CD4-positive, alpha-beta memory T cell (primary cell): ENCODE measurements around the gene ZNF664. TPM values are rescaled to one million over a fixed set of nuclear protein-coding genes. Genes with fewer than 3 reads are reported as not detected.
"Not testable (repeated sequence)": the region's sequence is repeated elsewhere in the genome, so short reads cannot be mapped to it uniquely, and the experiment has no call there.

Source experiments
- CTCF ChIA-PET: fragments of 350-600 bp; sonication (Branson Sonifier 250); formaldehyde crosslinking; loops from one replicate; lab custom pipeline; 2021; ENCODE audit warnings: inconsistent platforms; ENCODE audit not compliant: partially characterized antibody; lab: Charles Lee
- POLR2A ChIA-PET: fragments of 350-600 bp; sonication (Branson Sonifier 250); formaldehyde crosslinking; loops from one replicate; lab custom pipeline; 2021; ENCODE audit not compliant: partially characterized antibody; lab: Charles Lee
- DNase-seq, 5 donors: peaks; one replicate each; pipeline versions ENCODE4 v3.0.0 to v3.0.0-alpha.2; 2020 to 2022; ENCODE audit warnings: mixed read lengths in 1 of 5
- H3K27ac ChIP-seq: one replicate; pipeline ENCODE4 v1.7.0; 2013; ENCODE audit warnings: low read depth, low read length
- H3K27me3 ChIP-seq: 2 replicates; pipeline ENCODE4 v1.7.0; 2013; ENCODE audit warnings: mild to moderate bottlenecking, low read length, moderate library complexity; ENCODE audit not compliant: insufficient read depth
- H3K36me3 ChIP-seq: 2 replicates; pipeline ENCODE4 v1.7.0; 2013; ENCODE audit warnings: mild to moderate bottlenecking, low read length, moderate library complexity; ENCODE audit not compliant: insufficient read depth
- H3K4me1 ChIP-seq: 2 replicates; pipeline ENCODE4 v1.7.0; 2013; ENCODE audit warnings: mild to moderate bottlenecking, low read length, moderate library complexity; ENCODE audit not compliant: insufficient read depth
- H3K4me3 ChIP-seq, 2 donors: one replicate each; pipeline ENCODE4 v1.7.0; 2013; ENCODE audit warnings: low read length in 2 of 2, mild to moderate bottlenecking in 1 of 2
- H3K9me3 ChIP-seq, 2 donors: one replicate each; pipeline ENCODE4 v1.7.0; 2013; ENCODE audit warnings: low read length in 2 of 2, control low read depth in 1 of 2; ENCODE audit not compliant: control insufficient read depth in 1 of 2
- H3K27ac Mint-ChIP-seq, 7 donors: one replicate each; pipeline ENCODE4 v1.8.0; 2020 to 2021; ENCODE audit warnings: mixed read lengths in 7 of 7, mild to moderate bottlenecking in 6 of 7, inconsistent platforms in 3 of 7, moderate library complexity in 3 of 7
- H3K27me3 Mint-ChIP-seq, 2 donors: one replicate each; pipeline ENCODE4 v1.8.0; 2020 to 2021; ENCODE audit warnings: mixed read lengths in 2 of 2
- H3K36me3 Mint-ChIP-seq, 2 donors: one replicate each; pipeline ENCODE4 v1.8.0; 2020 to 2021; ENCODE audit warnings: mixed read lengths in 2 of 2, inconsistent platforms in 1 of 2, mild to moderate bottlenecking in 1 of 2
- H3K4me1 Mint-ChIP-seq, 4 donors: one replicate each; pipeline ENCODE4 v1.8.0; 2020 to 2021; ENCODE audit warnings: mixed read lengths in 4 of 4, mild to moderate bottlenecking in 1 of 4
- H3K4me3 Mint-ChIP-seq, 8 donors: one replicate each; pipeline ENCODE4 v1.8.0; 2020 to 2021; ENCODE audit warnings: mixed read lengths in 8 of 8, mild to moderate bottlenecking in 7 of 8, moderate library complexity in 6 of 8, inconsistent platforms in 3 of 8
- H3K9me3 Mint-ChIP-seq, 8 donors: one replicate each; pipeline ENCODE4 v1.8.0; 2020 to 2021; ENCODE audit warnings: mixed read lengths in 8 of 8, mild to moderate bottlenecking in 5 of 8, inconsistent platforms in 3 of 8, moderate library complexity in 1 of 8
- intact Hi-C: fragments of 100-400 bp; cut with micrococcal nuclease; formaldehyde crosslinking; loops from one replicate; pipeline ENCODE4 v1.15.1; 2023
- polyA plus RNA-seq, 2 donors: library from polyadenylated mRNA; unstranded; fragments of 300-500 nt; fragmentation: Illumina TruSeq; gene quantifications; one replicate each; pipeline ENCODE4 v1.2.3, GENCODE V29; 2021
- total RNA-seq, 2 experiments: library from RNA; stranded (reverse); gene quantifications; one replicate each; pipeline ENCODE4 v1.2.3, GENCODE V29; 2021

The ZNF664 gene
- total and polyA plus RNA-seq, 4 experiments from 2014 or later: 5.7 to 57.9 (median 32.6) TPM

DNA sequence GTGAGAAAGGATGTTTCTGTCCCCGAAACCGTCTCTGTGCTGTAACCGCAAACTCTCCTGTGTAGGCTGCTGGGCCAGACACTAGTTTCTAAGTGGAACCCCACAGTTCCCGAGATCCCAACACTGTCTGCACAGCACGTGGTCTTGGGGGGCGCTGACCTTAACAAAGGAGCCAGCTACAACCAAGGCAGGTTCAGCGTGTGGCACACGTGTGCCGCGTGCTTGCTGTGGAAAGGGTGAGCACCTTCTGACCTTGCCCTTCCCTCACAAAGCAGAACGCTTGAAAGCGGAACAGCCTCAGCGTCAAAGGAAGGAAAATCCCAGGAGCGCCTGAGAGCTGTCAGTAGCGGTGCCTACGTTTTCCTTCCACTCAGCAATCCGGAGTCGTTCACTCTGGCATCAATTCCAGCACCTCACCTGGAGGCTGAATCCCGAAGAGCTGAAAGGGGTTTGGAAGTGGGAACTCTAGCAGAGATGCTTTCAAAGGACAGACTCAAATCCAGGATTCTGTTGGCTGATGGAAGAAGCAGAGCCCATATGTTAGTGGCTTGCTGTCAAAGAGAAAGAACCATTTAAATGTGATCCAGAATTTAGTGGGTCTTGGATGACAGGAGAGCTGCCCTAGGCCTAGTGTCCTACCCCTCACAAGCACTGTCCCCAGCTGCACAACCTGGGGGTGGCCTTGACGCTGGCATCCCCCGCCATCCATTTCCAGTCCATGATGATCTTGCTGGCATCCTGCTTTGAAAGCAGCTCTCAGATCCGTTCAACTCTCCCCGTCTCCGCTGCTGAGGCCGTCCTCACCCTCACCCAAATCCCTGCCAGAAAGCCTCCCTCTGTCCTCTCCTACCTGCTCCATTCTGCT, 27.5 kb upstream of the ZNF664 start:
- peaks cover 8 to 12% (median 11%) of the 10 kb centered on the region in 4 donors for H3K4me1 Mint-ChIP-seq
- CTCF ChIA-PET: no interaction called here
- no peak for DNase-seq
- no peaks in the 10 kb centered on the region for H3K4me1 ChIP-seq
- H3K27me3 Mint-ChIP-seq: no peaks in the 10 kb centered on the region
- intact Hi-C loops: no loop called here
- peaks cover 0 to 8% (median 0%) of the 10 kb centered on the region in 8 donors for H3K9me3 Mint-ChIP-seq
- no peak overlapping the region for H3K4me3 Mint-ChIP-seq
- peaks cover 19% of the 10 kb centered on the region for H3K36me3 ChIP-seq
- H3K27me3 ChIP-seq: no peaks in the 10 kb centered on the region
- POLR2A ChIA-PET: no interaction called here
- no peak overlapping the region for H3K27ac ChIP-seq
- no peak overlapping the region for H3K4me3 ChIP-seq
- peaks cover 34 to 38% of the 10 kb centered on the region in 2 donors for H3K36me3 Mint-ChIP-seq
- H3K27ac Mint-ChIP-seq: peak overlapping the region in 1 of 7 donors; percentile 48
- H3K9me3 ChIP-seq: no peaks in the 10 kb centered on the region

DNA sequence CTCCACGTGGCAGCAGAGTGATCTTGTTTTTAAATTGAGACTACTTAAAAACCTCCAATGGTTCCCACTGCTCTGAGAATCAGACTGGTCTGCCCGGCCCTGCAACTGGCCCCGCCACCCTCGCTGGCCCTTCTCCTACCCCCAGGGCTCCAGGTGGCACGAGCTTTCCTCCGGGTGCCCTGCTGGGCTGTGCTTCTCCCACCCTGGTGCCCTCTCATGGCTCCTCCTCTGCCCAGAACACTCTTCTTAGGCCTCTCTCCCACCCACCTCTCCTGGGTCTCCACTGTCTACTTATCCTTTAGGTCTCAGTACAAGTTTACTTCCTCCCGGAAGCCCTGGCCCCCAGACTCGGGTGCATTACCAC, 26.9 kb upstream of the ZNF664 start:
- POLR2A ChIA-PET: no interaction called here
- H3K36me3 Mint-ChIP-seq: peaks cover 34 to 38% of the 10 kb centered on the region in 2 donors
- Histone ChIP-seq H3K9me3 (no peaks in the 10 kb centered on the region), H3K27ac (no peak overlapping the region), H3K36me3 (peaks cover 19% of the 10 kb centered on the region), H3K4me1 (no peaks in the 10 kb centered on the region), H3K27me3 (no peaks in the 10 kb centered on the region), H3K4me3 (no peak overlapping the region)
- CTCF ChIA-PET: no interaction called here
- DNase-seq: no peak
- no peak overlapping the region for H3K4me3 Mint-ChIP-seq
- H3K27me3 Mint-ChIP-seq: no peaks in the 10 kb centered on the region
- H3K27ac Mint-ChIP-seq: peak overlapping the region in 3 of 7 donors; percentile 35 to 74 (median 66)
- peaks cover 6 to 14% (median 11%) of the 10 kb centered on the region in 4 donors for H3K4me1 Mint-ChIP-seq
- intact Hi-C loops: no loop called here
- H3K9me3 Mint-ChIP-seq: peaks cover 0 to 8% (median 0%) of the 10 kb centered on the region in 8 donors

DNA sequence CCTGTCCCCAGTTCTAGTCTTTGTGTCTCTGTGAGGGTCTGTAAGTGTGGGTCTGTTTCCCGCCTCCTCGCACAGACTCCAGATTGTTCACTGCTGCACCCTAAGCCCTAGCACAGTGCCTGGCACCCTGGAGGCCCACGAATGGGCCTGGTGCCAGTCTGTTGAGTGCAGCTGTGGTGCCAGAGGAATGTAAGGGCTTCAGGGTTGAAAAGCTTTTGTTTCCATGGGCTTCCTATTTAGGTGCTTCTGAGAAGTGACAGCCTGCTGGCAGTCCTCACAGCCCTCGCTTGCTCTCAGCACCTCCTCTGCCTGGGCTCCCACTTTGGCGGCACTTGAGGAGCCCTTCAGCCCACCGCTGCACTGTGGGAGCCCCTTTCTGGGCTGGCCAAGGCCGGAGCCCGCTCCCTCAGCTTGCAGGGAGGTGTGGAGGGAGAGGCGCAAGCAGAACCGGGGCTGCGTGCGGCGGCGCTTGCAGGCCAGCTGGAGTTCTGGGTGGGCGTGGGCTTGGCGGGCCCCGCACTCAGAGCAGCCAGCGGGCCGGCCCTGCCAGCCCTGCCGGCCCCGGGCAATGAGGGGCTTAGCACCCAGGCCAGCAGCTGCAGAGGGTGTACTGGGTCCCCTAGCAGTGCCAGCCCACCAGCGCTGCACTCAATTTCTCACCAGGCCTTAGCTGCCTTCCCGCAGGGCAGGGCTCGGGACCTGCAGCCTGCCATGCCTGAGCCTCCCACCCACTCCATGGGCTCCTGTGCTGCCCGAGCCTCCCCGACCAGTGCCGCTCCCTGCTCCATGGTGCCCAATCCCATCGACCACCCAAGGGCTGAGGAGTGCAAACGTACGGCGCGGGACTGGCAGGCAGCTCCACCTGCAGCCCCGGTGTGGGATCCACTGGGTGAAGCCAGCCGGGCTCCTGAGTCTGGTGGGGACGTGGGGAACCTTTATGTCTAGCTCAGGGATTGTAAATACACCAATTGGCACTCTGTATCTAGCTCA, 26.2 kb upstream of the ZNF664 start:
- H3K27ac Mint-ChIP-seq: peak overlapping the region in 3 of 7 donors; percentile 35 to 74 (median 66)
- DNase-seq: not testable (repeated sequence)

DNA sequence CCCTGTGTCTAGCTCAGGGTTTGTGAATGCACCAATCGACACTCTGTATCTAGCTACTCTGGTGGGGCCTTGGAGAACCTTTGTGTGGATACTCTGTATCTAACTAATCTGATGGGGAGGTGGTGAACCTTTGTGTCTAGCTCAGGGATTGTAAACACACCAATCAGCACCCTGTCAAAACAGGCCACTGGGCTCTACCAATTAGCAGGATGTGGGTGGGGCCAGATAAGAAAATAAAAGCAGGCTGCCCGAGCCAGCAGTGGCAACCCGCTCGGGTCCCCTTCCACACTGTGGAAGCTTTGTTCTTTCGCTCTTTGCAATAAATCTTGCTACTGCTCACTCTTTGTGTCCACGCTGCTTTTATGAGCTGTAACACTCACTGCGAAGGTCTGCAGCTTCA, 25.5 kb upstream of the ZNF664 start:
- POLR2A ChIA-PET, H3K27ac ChIP-seq, H3K27ac Mint-ChIP-seq, H3K9me3 Mint-ChIP-seq, H3K27me3 Mint-ChIP-seq, intact Hi-C loops, H3K9me3 ChIP-seq, CTCF ChIA-PET, H3K4me3 ChIP-seq, DNase-seq, H3K27me3 ChIP-seq, H3K4me3 Mint-ChIP-seq, H3K4me1 ChIP-seq: not testable (repeated sequence)
- H3K36me3 ChIP-seq: peaks cover 11% of the 10 kb centered on the region
- Mint-ChIP-seq H3K36me3 (peaks cover 22 to 24% of the 10 kb centered on the region in 2 donors), H3K4me1 (peaks cover 6 to 16% (median 10%) of the 10 kb centered on the region in 4 donors)

More for the DNA sequence above, 26.2 kb upstream of the ZNF664 start:
- H3K4me1 ChIP-seq, H3K27me3 Mint-ChIP-seq, H3K4me3 Mint-ChIP-seq, POLR2A ChIA-PET, H3K27me3 ChIP-seq, H3K27ac ChIP-seq, H3K9me3 ChIP-seq, H3K4me3 ChIP-seq, H3K9me3 Mint-ChIP-seq, intact Hi-C loops, CTCF ChIA-PET: not testable (repeated sequence)
- Mint-ChIP-seq H3K36me3 (peaks cover 29 to 32% of the 10 kb centered on the region in 2 donors), H3K4me1 (peaks cover 6 to 14% (median 9%) of the 10 kb centered on the region in 4 donors)
- H3K36me3 ChIP-seq: peaks cover 17% of the 10 kb centered on the region

DNA sequence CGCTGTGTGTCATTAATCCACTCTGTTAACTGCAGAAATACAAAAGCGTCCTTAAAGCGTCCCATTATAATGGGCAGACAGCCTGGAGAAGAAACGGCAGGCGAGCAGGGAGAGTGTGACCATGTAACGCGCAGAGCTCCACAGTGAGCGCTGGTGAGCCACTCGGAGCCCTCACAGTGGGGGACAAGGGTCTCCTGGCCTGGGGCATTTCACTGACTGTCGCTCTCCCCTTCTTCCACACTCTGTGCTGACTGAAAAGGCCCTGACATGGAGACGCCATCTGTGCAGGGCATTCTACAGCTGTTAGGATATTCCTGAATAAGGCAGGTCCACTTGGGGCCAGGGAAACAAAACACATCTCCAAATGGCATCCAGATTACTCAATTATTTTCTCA, 24.6 kb upstream of the ZNF664 start:
- DNase-seq: no peak
- Mint-ChIP-seq H3K9me3 (no peaks in the 10 kb centered on the region), H3K36me3 (peaks cover 17 to 19% of the 10 kb centered on the region in 2 donors), H3K4me1 (peaks cover 6 to 16% (median 11%) of the 10 kb centered on the region in 4 donors), H3K4me3 (no peak overlapping the region), H3K27me3 (no peaks in the 10 kb centered on the region), H3K27ac (no peak overlapping the region)
- H3K4me1 ChIP-seq: no peaks in the 10 kb centered on the region
- no peak overlapping the region for H3K27ac ChIP-seq
- intact Hi-C loops: no loop called here
- H3K36me3 ChIP-seq: peaks cover 3% of the 10 kb centered on the region
- H3K4me3 ChIP-seq: no peak overlapping the region
- H3K9me3 ChIP-seq: no peaks in the 10 kb centered on the region
- ChIA-PET CTCF (no interaction called here), POLR2A (no interaction called here)
- H3K27me3 ChIP-seq: no peaks in the 10 kb centered on the region

DNA sequence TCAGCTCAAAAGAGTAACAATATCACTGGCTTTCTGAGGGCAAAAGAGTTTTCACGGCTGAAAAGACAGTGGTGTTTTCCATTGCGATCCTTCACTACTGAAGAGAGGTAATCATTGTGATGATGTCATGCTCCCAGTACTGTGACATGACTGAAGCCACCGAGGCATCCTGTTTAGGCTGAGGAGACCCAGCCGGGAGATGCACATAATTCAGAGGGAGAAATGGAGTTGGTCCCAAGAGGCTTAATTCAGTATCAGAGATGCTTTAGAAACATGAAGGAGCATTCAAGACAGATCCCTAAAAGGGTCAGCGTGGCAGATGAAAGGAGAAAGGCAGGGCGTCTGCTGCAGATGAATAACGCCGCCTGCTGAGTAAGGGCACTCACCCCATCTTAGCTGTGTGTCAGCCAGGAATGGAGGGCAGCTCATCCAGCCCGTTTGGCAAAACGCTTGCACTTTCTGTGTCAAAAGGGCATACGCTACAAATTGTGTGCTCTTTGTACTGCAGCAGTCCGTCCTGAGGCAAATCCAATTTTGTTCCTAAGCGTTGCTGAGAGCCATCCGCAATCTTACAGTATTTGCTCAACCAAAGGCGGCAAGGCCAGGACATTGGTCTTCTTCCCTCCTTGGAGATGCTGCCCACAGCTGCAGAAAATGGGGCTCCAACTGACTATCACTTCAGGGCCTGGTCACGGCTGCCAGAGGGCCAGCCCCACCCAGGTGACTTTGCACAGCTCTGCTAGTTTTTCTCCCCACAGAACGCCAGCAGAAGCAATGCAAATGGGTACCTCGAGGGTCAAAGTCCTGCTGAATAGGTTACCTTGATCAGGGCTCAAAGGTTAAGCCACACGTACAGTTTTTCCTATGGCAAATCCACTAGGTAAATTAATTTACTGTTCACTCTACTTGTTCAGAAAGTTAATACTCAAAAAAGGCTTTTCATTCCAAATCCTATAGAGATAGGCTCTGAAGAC, 23.9 kb upstream of the ZNF664 start:
- Histone ChIP-seq H3K27ac (no peak overlapping the region), H3K9me3 (no peaks in the 10 kb centered on the region), H3K4me3 (no peak overlapping the region), H3K36me3 (no peaks in the 10 kb centered on the region), H3K4me1 (no peaks in the 10 kb centered on the region), H3K27me3 (no peaks in the 10 kb centered on the region)
- Mint-ChIP-seq H3K27ac (peak overlapping the region in 1 of 7 donors; percentile 31), H3K9me3 (no peaks in the 10 kb centered on the region), H3K36me3 (peaks cover 17 to 19% of the 10 kb centered on the region in 2 donors), H3K4me1 (peaks cover 6 to 16% (median 11%) of the 10 kb centered on the region in 4 donors), H3K27me3 (no peaks in the 10 kb centered on the region), H3K4me3 (no peak overlapping the region)
- ChIA-PET POLR2A (no interaction called here), CTCF (no interaction called here)
- intact Hi-C loops: no loop called here
- DNase-seq: no peak
